Measurements from ENCODE around the gene AKT2. TPM values are rescaled to one million over a fixed set of nuclear protein-coding genes. Genes with fewer than 3 reads are reported as not detected.

The AKT2 gene
- total and polyA plus RNA-seq, 10 of the 15 experiments (the other 5 are each of a cell fraction or from before 2014, with no cell fraction given): 1.0 to 185 (median 71.5) TPM

DNA sequence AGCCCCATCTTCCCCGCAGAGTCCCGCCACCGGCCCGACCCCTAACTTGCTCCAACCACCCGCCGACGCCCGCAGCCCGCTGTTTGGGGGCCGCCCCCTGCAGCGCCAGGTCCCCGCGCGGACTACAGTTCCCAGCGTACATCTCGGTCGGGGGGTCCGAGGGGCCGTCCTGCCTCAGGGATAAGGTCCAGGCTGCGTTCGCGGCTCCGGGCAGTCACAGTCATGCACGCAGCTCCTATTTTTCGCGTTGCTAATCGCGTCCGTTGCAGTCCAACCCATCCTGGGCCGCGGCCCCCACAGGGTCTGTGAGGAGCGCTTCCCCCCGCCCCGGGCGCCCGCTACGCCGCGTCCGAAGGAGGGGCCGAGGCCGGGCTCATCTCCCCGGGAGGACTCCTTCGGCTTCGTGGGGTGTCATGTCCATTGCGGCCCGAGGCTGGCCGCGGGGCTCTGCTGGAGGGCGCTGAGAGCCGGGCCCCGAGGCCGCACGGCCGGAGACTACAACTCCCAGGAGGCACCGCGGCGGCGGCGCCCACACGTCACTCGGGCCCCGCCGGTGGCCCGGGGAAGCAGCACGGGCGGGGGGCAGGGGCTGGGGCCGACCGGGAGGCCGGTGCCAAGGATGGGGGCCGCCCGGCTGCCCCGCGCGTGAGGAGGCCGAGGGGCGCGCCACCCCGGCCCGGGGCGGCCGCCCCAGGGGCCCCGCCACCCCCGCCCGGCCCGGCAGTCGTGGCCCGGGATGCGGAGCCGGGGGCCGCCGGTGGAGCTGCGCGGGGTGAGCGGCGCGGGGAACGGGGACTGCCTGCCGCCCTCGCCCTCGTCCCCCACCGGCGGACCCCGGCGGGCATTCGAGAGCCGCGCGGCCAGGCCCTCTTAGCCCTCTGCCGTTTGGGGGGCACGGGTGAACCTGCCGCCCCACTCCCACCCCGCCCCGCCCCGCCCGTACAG lies 94.0 kb downstream of the AKT2 start, which contains the start of gene MAP3K10 (continued):
- TF ChIP-seq ATF2 (IDR thresholded peaks at IDR 0.05; ENCODE audit: low read length): no peak
- peak; percentile 79 for TF ChIP-seq HCFC1 (IDR thresholded peaks at IDR 0.05; ENCODE audit: low read length)
- TF ChIP-seq, protein P1, sequence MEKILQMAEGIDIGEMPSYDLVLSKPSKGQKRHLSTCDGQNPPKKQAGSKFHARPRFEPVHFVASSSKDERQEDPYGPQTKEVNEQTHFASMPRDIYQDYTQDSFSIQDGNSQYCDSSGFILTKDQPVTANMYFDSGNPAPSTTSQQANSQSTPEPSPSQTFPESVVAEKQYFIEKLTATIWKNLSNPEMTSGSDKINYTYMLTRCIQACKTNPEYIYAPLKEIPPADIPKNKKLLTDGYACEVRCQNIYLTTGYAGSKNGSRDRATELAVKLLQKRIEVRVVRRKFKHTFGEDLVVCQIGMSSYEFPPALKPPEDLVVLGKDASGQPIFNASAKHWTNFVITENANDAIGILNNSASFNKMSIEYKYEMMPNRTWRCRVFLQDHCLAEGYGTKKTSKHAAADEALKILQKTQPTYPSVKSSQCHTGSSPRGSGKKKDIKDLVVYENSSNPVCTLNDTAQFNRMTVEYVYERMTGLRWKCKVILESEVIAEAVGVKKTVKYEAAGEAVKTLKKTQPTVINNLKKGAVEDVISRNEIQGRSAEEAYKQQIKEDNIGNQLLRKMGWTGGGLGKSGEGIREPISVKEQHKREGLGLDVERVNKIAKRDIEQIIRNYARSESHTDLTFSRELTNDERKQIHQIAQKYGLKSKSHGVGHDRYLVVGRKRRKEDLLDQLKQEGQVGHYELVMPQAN (conservative IDR thresholded peaks at IDR 0.05): peak; percentile 77
- TF ChIP-seq CREB1 (IDR thresholded peaks at IDR 0.05; ENCODE audit: low read depth): peak; percentile 92
- no peak for TF ChIP-seq ZZZ3 (IDR thresholded peaks at IDR 0.05; ENCODE audit: control insufficient read depth, insufficient read length, low read depth)
- no peak for TF ChIP-seq MLLT1 (IDR thresholded peaks at IDR 0.05)
- 0 out of 2 replicates have a peak, but pooled peaks have one; percentile 5 for TF ChIP-seq PAX5 (IDR thresholded peaks at IDR 0.05; ENCODE audit: borderline replicate concordance, low read depth, low read length)
- TF ChIP-seq BCL11A (IDR thresholded peaks at IDR 0.05; ENCODE audit: low read depth, low read length): no peak
- no peak for TF ChIP-seq HDAC6 (IDR thresholded peaks at IDR 0.05; ENCODE audit: unreplicated experiment)
- TF ChIP-seq LARP7 (IDR thresholded peaks at IDR 0.05): peak; percentile 94
- 0 out of 2 replicates have a peak, but pooled peaks have one; percentile 52 for TF ChIP-seq DPF2 (IDR thresholded peaks at IDR 0.05)
- peak; percentile 53 for TF ChIP-seq RB1 (IDR thresholded peaks at IDR 0.05; ENCODE audit: borderline replicate concordance)
- TF ChIP-seq RELB (IDR thresholded peaks at IDR 0.05; ENCODE audit: low read depth): 0 out of 2 replicates have a peak, but pooled peaks have one; percentile 13
- peak; percentile 67; the same call in 1 of the 2 replicates for TF ChIP-seq YY1 (IDR thresholded peaks at IDR 0.05; ENCODE audit: low read depth, low read length)
- peak; percentile 83 for TF ChIP-seq SIX5 (IDR thresholded peaks at IDR 0.05; ENCODE audit: low read depth, low read length, severe bottlenecking)
- no peak for TF ChIP-seq EP300 (IDR thresholded peaks at IDR 0.05; ENCODE audit: borderline replicate concordance in 1 of 2, control insufficient read depth in 1 of 2, low read depth in 2 of 2, low read length in 2 of 2)
- TF ChIP-seq BHLHE40 (IDR thresholded peaks at IDR 0.05; ENCODE audit: borderline replicate concordance in 1 of 2, low read depth in 2 of 2, low read length in 1 of 2): peak in 1 of 2 experiments; percentile 60; a peak in 2 of 4 replicates
- TF ChIP-seq KLF5 (IDR thresholded peaks at IDR 0.05; ENCODE audit: partially characterized antibody): peak; percentile 84
- TF ChIP-seq POLR2A (IDR thresholded peaks at IDR 0.05; ENCODE audit: low read depth, low read length): peak; percentile 75
- peak; percentile 91 for TF ChIP-seq CREM (IDR thresholded peaks at IDR 0.05; ENCODE audit: low read depth)
- TF ChIP-seq MXI1 (IDR thresholded peaks at IDR 0.05; ENCODE audit: low read depth, low read length): peak; percentile 17; the same call in 1 of the 2 replicates
- 0 out of 2 replicates have a peak, but pooled peaks have one; percentile 32 for TF ChIP-seq SMARCA5 (IDR thresholded peaks at IDR 0.05)
- TF ChIP-seq SRF (IDR thresholded peaks at IDR 0.05; ENCODE audit: low read depth in 2 of 2, low read length in 2 of 2): peak in 1 of 2 experiments; percentile 63; a peak in 1 of 4 replicates
- no peak for TF ChIP-seq IKZF2 (IDR thresholded peaks at IDR 0.05)

Measured in GM12878 (cell line).